Vagina (tissue), 2 donors: Measurements from ENCODE around the gene HMCN1.

Source experiments
- POLR2A ChIP-seq, 2 donors: fragments of 450-650 bp; IDR thresholded peaks; one replicate each; pipeline ENCODE4 v1.6.1; 2017; ENCODE audit warnings: antibody characterized with exemption in 2 of 2, mild to moderate bottlenecking in 2 of 2, moderate library complexity in 2 of 2
- POLR2AphosphoS5 ChIP-seq, 2 donors: sonication (generic); formaldehyde crosslinking; IDR thresholded peaks; one replicate each; pipeline ENCODE4 v1.9.0; 2017; ENCODE audit warnings: antibody characterized with exemption in 2 of 2, mild to moderate bottlenecking in 2 of 2, low read depth in 1 of 2; ENCODE audit not compliant: insufficient read depth in 1 of 2
- TF ChIP-seq, protein P1 (sequence below), 3 experiments: fragments of 450-650 bp in 2 of 3; fragments of 200-600 bp in 1 of 3; sonication (generic) in 1 of 3; IDR thresholded peaks; one replicate each; pipeline ENCODE4 v1.5.1; 2017 to 2019; ENCODE audit warnings: antibody characterized with exemption in 3 of 3, mild to moderate bottlenecking in 2 of 3, moderate library complexity in 2 of 3

GRCh38 chr1:185936641-185937040, 202.4 kb downstream of the HMCN1 start:
- TF ChIP-seq, protein P1, sequence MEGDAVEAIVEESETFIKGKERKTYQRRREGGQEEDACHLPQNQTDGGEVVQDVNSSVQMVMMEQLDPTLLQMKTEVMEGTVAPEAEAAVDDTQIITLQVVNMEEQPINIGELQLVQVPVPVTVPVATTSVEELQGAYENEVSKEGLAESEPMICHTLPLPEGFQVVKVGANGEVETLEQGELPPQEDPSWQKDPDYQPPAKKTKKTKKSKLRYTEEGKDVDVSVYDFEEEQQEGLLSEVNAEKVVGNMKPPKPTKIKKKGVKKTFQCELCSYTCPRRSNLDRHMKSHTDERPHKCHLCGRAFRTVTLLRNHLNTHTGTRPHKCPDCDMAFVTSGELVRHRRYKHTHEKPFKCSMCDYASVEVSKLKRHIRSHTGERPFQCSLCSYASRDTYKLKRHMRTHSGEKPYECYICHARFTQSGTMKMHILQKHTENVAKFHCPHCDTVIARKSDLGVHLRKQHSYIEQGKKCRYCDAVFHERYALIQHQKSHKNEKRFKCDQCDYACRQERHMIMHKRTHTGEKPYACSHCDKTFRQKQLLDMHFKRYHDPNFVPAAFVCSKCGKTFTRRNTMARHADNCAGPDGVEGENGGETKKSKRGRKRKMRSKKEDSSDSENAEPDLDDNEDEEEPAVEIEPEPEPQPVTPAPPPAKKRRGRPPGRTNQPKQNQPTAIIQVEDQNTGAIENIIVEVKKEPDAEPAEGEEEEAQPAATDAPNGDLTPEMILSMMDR (IDR thresholded peaks at IDR 0.05) = no peak
- TF ChIP-seq POLR2AphosphoS5 (IDR thresholded peaks at IDR 0.05; ENCODE audit: insufficient read depth in 1 of 2, low read depth in 1 of 2) = no peak
- no peak for TF ChIP-seq POLR2A (IDR thresholded peaks at IDR 0.05)
